Smooth muscle cell of the umbilical artery (primary cell): ENCODE data around the gene ADH1A. TPM values are rescaled to one million over a fixed set of nuclear protein-coding genes. Genes with fewer than 3 reads are reported as not detected.

Experiments used
- total RNA-seq: library from RNA; depleted of rRNA; stranded (reverse); fragments of >200 nt; gene quantifications from 2 replicates; pipeline ENCODE4 v1.2.3, GENCODE V29; 2014

The ADH1A gene
- total RNA-seq: not detected in 2 replicates

GRCh38 chr4:99290848-99291786 lies at the start of gene ADH1A:
Gene ADH1A, minus strand, starts transcription at chr4:99290985. Its CDS starts 71 bp downstream, at chr4:99290914.

GRCh38 chr4:99321241-99322191 lies 30.7 kb upstream of the ADH1A start, which contains the start of gene ADH1B:
Gene ADH1B, minus strand, starts transcription at chr4:99321401. Its CDS starts 70 bp downstream, at chr4:99321331.

Other genes starting within 250 kb of the ADH1A start
- 158 and 183 TPM in 2 replicates for gene ADH5, start 202.2 kb downstream of the ADH1A start, total RNA-seq
- not detected in 2 replicates for gene ADH4, start 146.7 kb downstream of the ADH1A start, total RNA-seq
- not detected in 2 replicates for gene ADH6, start 71.7 kb downstream of the ADH1A start, total RNA-seq
- 0.09 and 0.30 TPM in 2 replicates for gene ADH1B, start 30.4 kb upstream of the ADH1A start, total RNA-seq
- gene ADH1C, start 61.8 kb upstream of the ADH1A start, total RNA-seq: not detected in 2 replicates
- gene ADH7, start 144.4 kb upstream of the ADH1A start, total RNA-seq: not detected in 2 replicates
- not detected in 2 replicates for gene C4orf17, start 220.0 kb upstream of the ADH1A start, total RNA-seq